Measurements from ENCODE around the gene EIF2S1. TPM values are rescaled to one million over a fixed set of nuclear protein-coding genes. Genes with fewer than 3 reads are reported as not detected.

EIF2S1 gene
- total and polyA plus RNA-seq, 2 donors from 2014 or later, result 52.8 to 78.2 TPM

- FAIRE-seq (no peak), DNase-seq (no peak)
- H3K4me1 ChIP-seq (ENCODE audit: control insufficient read depth in 2 of 3, insufficient read depth in 2 of 3, low read depth in 1 of 3, low read length in 3 of 3), result no peaks in the 10 kb centered on the region
- H3K4me3 ChIP-seq (ENCODE audit: low read length in 3 of 3), result no peak overlapping the region
- intact Hi-C loops (cut with DNase I), result no loop called here
- H3K9ac ChIP-seq (ENCODE audit: low read length in 3 of 3), result no peak overlapping the region
- H3K36me3 ChIP-seq (ENCODE audit: control insufficient read depth in 2 of 3, insufficient read depth in 3 of 3, low read length in 3 of 3), result no peaks in the 10 kb centered on the region
- H3K27me3 ChIP-seq (ENCODE audit: control insufficient read depth, insufficient read depth, low read length), result peaks cover 2% of the 10 kb centered on the region
- no peak overlapping the region for H3K27ac ChIP-seq (ENCODE audit: low read depth in 2 of 2, low read length in 2 of 2)
- no peak for TF ChIP-seq CTCF (IDR thresholded peaks at IDR 0.05; ENCODE audit: borderline replicate concordance, extremely low read depth, insufficient read depth)
- H3K9me3 ChIP-seq (ENCODE audit: control insufficient read depth in 2 of 3, insufficient read depth in 1 of 3, low read length in 3 of 3), result no peaks in the 10 kb centered on the region
These were observed 57.5 kb downstream of the EIF2S1 start for GRCh38 chr14:67417633-67418032.

- H3K9ac ChIP-seq (ENCODE audit: low read length in 3 of 3), result no peak overlapping the region
- intact Hi-C loops (cut with DNase I), result no loop called here
- no peak overlapping the region for H3K4me3 ChIP-seq (ENCODE audit: low read length in 3 of 3)
- DNase-seq, result no peak
- TF ChIP-seq CTCF (IDR thresholded peaks at IDR 0.05; ENCODE audit: borderline replicate concordance, extremely low read depth, insufficient read depth), result no peak
- H3K36me3 ChIP-seq (ENCODE audit: control insufficient read depth in 2 of 3, insufficient read depth in 3 of 3, low read length in 3 of 3), result no peaks in the 10 kb centered on the region
- FAIRE-seq, result no peak
- no peaks in the 10 kb centered on the region for H3K9me3 ChIP-seq (ENCODE audit: control insufficient read depth in 2 of 3, insufficient read depth in 1 of 3, low read length in 3 of 3)
- H3K27ac ChIP-seq (ENCODE audit: low read depth in 2 of 2, low read length in 2 of 2), result no peak overlapping the region
- peaks cover 2% of the 10 kb centered on the region for H3K27me3 ChIP-seq (ENCODE audit: control insufficient read depth, insufficient read depth, low read length)
- H3K4me1 ChIP-seq (ENCODE audit: control insufficient read depth in 2 of 3, insufficient read depth in 2 of 3, low read depth in 1 of 3, low read length in 3 of 3), result no peaks in the 10 kb centered on the region
These were observed 58.5 kb downstream of the EIF2S1 start for GRCh38 chr14:67418401-67419191.

- intact Hi-C loops (cut with DNase I), result no loop called here
- no peaks in the 10 kb centered on the region for H3K4me1 ChIP-seq (ENCODE audit: control insufficient read depth in 2 of 3, insufficient read depth in 2 of 3, low read depth in 1 of 3, low read length in 3 of 3)
- H3K36me3 ChIP-seq (ENCODE audit: control insufficient read depth in 2 of 3, insufficient read depth in 3 of 3, low read length in 3 of 3), result no peaks in the 10 kb centered on the region
- DNase-seq, result no peak
- no peak overlapping the region for H3K4me3 ChIP-seq (ENCODE audit: low read length in 3 of 3)
- no peaks in the 10 kb centered on the region for H3K9me3 ChIP-seq (ENCODE audit: control insufficient read depth in 2 of 3, insufficient read depth in 1 of 3, low read length in 3 of 3)
- no peak overlapping the region for H3K27ac ChIP-seq (ENCODE audit: low read depth in 2 of 2, low read length in 2 of 2)
- no peak for FAIRE-seq
- no peak for TF ChIP-seq CTCF (IDR thresholded peaks at IDR 0.05; ENCODE audit: borderline replicate concordance, extremely low read depth, insufficient read depth)
- no peak overlapping the region for H3K9ac ChIP-seq (ENCODE audit: low read length in 3 of 3)
- H3K27me3 ChIP-seq (ENCODE audit: control insufficient read depth, insufficient read depth, low read length), result peaks cover 2% of the 10 kb centered on the region
These were observed 60.1 kb downstream of the EIF2S1 start for GRCh38 chr14:67420102-67420739.

All from kidney (tissue), 14 donors.